G401.6 (cell line): ENCODE measurements around the gene MUC4.
"Not testable (repeated sequence)": the region's sequence is repeated elsewhere in the genome, so short reads cannot be mapped to it uniquely, and the experiment has no call there.

Experiments
- FAIRE-seq: peaks from 2 replicates; lab custom pipeline; 2012; peaks lifted over from hg19 to GRCh38; lab: Jason Lieb, UNC

Gene MUC4

GRCh38 chr3:195836476-195837135 is 24.9 kb upstream of the MUC4 start:
- no peak for FAIRE-seq

- FAIRE-seq: no peak
Measured at GRCh38 chr3:195835791-195836190, 24.1 kb upstream of the MUC4 start.

- FAIRE-seq: no peak
Measured at GRCh38 chr3:195834675-195835583, 23.2 kb upstream of the MUC4 start.

GRCh38 chr3:195829897-195830254 is 18.1 kb upstream of the MUC4 start:
- no peak for FAIRE-seq

- no peak for FAIRE-seq
Measured at GRCh38 chr3:195828762-195829161, 17.0 kb upstream of the MUC4 start.

DNA sequence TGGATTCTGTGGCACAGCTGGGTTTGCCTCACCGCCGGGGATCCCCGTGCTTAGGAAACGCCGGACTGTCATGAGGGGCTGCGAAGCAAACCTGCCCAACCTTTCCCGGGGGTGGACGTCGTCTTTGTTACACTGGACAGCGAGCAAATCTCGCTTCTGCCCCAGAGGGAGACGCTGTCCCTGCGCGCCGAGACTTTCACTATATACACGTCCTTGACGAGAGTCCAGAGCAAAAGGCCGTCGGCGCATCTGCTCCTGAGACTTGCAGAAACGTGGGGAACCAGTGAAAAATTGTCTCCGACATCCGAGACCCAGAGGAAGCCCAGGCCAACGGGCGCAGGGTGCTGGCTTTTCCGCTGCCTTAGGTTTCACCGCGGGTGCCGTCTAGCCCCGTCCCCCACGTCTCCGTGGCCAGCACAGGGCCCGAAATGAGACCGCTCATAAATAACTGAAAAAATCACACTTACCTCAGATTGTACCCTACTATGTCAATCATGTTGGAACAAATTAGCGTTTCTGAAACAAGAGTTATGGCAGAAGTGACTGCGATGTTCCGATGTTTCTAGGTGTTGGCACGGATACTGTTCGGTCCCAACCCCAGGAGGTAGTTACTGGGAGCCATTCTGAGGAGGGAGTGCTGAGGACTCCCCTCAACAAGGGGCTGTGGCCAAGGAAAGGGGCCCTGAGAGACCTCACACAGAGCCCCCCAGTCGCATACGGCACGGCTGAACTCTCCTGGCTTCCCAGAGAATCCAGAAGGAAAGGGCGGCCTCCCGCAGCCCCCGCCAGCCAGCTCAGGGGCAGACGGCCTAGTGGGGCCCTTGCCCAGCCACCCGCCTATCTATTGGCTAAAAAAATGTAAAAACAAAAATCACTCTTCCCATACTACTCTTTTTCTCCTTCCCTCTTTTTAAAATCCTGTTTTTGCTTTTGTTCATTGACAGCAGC is 14.4 kb upstream of the MUC4 start:
- FAIRE-seq: no peak

DNA sequence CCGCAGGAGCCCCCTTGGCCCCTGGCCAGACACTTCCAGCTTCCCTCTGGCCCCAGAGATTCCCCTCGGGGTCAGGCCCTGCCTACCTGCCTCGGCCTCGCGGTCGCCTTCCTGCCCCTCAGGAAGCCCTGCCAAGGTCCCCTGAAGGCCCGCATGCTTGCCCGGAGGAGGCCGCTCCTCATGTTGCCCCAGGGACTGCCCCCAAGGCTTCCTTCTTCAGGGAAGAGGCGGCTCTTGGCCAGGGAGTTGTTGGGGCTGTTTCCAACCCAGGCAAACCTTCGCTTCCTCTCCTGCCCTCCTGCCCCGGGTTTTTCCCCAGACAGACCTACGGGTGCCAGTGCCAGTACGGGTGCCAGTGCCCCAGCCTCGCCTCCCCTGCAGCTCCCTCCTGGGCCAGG is 13.5 kb upstream of the MUC4 start:
- FAIRE-seq: no peak

GRCh38 chr3:195824425-195825190 is 12.9 kb upstream of the MUC4 start:
- not testable (repeated sequence) for FAIRE-seq

- FAIRE-seq: no peak
Measured at GRCh38 chr3:195823999-195824398, 12.3 kb upstream of the MUC4 start.

DNA sequence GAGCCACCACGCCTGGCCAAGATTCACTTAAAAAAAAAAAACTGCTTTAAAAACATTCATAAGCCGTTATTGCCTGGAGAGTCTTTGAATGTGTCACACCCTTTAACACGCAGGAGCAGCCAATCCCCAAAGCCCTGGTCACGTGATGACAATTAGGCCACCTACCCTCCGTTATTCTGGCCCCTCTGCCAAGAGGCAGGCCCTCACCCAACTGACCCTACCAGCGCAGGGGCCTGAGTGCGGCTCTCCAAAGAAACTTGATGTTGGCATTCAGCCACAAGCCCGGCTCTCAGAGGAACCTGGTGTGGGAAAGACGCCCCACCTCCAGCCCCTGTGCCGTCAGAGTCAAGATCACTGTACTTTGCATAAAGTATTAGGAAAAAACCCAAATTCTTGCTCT is 11.6 kb upstream of the MUC4 start:
- FAIRE-seq: no peak

DNA sequence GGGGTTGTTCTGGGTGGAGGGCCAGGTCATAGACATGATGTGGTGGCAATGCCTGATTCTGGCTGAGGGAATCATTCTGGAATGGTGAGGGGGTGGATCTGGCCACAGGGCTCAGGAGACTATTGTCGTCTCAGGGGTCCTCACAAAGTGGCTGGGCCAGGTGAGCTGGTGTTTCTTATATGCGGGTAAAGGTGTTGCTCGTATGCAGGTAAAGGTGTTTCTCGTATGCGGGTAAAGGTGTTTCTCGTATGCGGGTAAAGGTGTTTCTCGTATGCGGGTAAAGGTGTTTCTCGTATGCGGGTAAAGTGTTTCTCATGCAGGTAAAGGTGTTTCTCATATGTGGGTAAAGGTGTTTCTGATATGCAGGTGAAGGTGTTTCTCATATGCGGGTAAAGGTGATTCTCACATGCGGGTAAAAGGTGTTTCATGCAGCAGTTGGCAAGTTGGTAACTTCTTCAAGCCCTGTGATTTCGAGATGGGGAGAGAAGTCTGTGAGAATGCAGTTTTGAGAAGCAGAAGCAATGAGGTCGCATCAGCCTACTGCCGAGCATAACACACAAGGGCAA is 10.5 kb upstream of the MUC4 start:
- no peak for FAIRE-seq

DNA sequence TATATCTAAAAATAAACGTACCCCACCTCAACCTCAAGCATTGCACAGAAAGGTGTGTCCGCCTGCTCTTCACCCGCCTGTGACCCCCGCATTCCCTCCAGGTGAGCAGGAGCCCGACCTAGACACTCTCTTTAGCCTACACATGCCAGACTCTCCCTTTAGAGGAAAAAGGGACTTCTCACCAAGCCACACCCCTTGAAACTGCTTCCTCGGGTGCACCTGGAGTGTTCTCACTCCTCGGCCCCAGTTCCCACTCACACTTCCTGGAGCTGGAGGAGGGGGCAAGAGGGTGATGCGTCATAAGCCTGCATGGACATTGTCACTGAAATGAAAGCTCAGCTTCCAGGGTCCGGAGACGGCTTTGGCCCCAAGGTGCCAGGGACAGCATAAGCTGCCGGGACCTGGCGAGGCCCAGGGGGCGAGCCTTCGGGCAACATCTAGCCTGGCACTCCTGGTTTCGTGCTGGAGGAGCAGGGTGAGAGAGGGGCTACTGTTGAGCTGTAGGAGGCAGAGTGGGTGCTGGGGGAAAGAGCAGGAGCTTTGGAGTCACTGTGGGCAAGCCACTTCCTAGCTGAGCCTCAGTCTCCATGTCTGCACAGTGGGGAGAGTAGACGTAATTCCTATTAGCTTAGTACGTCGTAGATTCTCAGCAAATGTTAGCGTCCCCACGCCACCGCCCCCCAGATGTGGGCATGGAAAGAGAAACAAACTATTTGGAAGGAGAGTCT is 9.8 kb upstream of the MUC4 start:
- no peak for FAIRE-seq

DNA sequence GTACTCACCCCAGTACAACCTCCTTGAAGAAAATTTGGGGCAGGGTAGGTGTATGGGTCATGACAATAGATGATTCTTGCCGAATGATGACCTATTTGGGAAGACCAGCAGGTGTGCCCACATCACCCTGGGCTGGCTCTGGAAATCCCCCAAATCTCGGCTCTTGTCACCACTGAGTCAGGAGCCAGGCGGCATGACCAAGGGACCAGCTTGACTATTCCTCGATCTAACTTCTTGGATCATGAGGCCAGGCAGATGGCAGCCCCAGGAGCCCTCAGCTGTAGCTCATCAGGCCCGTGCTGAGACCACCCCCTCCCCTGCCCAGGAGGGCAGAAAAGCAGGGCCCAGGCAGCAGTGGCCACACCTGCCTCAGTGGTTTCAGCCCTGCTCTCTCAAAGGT is 9.2 kb upstream of the MUC4 start:
- no peak for FAIRE-seq

DNA sequence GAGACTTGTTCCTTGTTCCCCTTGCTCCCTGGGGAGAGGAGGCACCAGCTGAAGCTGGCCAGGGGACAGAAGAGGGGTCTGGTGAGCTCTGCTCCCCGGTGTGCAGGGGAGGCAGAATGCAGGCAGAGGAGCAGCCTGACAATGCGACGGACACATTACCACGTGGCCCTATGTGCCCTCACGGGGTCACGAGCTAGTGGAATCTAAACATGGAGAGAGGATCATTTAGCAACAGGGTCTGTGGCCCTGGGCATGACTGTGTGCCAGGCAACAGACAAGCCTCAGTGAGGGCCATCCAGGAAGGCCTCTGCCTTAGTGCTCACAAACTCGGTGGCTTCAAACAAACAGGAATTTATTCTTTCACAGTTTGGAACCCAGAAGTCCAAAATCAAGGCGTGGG is 8.5 kb upstream of the MUC4 start:
- FAIRE-seq: no peak

GRCh38 chr3:195818301-195818700 is 6.6 kb upstream of the MUC4 start:
- no peak for FAIRE-seq

- FAIRE-seq: no peak
Measured at GRCh38 chr3:195817578-195818135, 5.9 kb upstream of the MUC4 start.

GRCh38 chr3:195816276-195816913 is 4.7 kb upstream of the MUC4 start:
- FAIRE-seq: not testable (repeated sequence)

DNA sequence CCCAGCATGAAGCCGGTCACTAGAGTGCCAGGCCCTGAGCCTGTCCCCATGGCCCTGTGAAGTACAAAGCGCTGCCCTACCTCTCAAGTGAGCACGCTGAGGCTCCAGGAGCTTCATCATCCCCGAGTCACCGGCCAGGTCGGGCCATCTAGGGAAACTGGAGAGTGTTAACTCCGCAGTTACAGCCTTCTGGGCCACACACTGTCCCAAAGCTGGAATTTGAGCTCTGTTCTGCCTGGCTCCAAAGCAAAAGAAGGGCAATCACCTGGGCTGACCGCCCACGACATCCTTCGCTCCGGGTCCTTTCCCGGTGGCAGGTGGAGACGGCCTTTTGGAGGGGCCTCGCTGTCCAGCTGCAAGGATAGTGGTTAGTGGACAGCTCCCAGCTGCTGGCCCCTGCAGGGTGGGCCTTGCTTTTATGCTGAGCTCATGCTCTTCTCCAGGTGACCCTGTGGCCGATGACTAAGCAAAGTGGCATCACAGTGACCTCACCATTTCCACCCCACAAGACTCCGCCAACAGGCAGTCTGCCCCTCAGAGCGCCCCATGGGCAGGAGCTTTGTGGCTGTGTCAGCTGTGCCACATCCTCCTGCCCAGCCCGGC is 3.5 kb upstream of the MUC4 start:
- FAIRE-seq: no peak

- FAIRE-seq: no peak
Measured at GRCh38 chr3:195813916-195814640, 2.3 kb upstream of the MUC4 start.
